ENCODE measurements around the gene BTK.

BTK gene

DNA sequence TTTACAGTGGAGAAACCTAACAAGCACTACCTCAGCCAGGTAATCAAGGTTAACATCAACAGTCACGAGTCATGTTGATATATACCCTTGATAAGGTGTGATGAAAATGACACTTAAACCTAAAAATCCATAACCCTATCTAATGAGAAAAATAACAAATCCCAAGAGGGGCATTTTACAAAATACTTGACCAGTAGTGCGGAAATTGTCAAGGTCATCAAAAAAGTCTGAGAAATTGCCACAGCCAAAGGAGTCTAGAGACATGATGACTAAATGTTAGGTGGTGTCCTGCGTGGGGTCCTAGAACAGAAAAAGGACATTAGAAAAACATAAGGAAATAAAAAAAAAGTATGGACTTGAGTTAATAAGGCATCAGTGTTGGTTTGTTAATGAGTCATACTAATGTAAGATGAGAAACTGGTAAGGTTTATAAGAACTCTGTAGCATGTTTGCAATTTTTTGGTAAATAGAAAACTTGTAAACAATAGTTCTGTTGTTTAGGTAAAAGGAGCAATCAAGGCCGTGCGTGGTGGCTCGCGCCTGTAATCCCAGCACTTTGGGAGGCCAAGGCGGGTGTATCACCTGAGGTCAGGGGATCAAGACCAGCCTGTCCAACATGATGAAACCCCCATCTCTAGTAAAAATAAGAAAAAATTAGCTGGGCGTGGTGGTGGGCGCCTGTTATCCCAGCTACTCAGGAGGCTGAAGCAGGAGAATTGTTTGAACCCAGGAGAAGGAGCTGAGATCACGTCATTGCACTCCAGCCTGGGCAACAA is 7.7 kb upstream of the BTK start:
- DNase-seq: no peak

DNA sequence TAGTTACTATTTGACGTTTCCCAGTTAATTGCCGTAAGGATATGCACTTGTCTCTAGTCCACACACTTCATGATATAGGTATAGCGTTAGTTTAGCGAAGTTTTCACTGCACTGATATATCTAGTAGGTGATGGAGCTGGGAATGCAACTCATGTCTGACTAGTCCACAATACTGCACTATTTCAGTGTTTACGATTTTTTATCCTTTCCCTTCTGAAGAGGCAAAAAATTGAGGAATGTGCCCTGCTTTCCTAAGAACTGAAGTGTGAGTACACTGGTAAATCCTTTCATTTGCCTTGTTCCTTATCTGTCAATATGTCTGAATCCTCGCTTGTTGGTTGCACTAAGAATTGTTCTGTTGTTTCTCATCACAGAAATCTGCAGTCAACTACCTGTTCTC is 5.8 kb upstream of the BTK start:
- no peak for DNase-seq

DNA sequence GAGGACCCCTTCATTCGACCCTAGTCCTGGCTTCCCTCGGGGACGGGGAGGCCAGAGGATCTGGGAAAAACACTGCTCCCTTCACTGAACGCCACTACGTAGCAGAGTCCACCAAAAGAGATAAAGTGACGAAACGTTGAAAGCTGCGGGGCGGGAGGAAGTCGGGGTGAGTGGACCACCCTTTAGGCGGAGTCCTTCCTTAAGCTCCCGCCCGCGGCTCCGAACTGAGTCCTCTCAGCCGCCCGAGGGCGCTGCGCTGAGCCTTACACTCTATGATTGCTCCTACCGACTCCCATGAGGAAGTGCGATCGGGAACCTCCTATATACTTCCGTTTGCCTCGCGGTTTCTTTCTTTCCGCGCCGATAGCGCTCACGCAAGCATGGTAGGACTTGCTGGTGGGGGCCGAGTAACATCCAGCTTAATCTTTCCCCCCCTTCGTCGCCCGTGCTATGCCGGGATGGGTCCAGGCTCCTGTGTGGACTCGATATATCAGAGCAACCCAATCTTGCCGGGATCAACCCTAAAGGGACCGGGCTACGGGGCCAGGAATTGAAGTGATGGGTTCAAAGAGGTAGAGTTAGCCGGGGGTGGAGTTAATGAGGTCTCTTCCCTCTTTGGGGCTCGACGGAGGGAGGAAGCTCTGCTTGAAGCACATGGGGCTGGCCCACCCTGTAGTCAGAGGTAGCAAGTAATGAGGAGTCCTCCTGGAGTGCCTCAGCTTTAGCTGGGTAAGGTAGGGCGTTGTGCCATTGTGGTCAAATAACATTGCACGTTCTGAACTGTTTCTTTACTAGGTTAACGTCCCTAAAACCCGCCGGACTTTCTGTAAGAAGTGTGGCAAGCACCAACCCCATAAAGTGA is 4.9 kb upstream of the BTK start, which contains the start of gene RPL36A:
TSS of gene RPL36A (plus strand) at position 348 of the 862 bp plus-strand sequence. CDS start at position 381, 33 bp downstream.
- peak; percentile 87 for DNase-seq

DNA sequence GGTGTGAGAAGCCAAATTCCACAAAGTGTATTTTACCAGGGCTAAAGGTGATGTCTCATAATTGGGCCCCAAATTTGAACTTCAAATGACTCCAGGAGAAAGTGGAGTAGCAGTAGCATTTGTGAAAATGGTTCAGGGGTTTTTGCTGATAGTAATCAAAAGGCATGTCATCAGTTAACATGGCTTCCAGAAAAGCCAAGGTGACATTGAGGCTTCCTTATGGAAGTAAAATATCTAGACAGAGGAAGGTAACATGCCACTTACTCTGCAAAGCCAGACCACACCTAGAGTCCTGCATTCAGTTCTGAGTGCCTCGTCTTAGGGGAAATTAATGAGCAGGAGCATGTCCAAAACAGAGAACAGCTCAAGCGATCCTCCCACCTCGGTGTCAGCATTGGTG is 2.6 kb upstream of the BTK start:
- DNase-seq: no peak

DNA sequence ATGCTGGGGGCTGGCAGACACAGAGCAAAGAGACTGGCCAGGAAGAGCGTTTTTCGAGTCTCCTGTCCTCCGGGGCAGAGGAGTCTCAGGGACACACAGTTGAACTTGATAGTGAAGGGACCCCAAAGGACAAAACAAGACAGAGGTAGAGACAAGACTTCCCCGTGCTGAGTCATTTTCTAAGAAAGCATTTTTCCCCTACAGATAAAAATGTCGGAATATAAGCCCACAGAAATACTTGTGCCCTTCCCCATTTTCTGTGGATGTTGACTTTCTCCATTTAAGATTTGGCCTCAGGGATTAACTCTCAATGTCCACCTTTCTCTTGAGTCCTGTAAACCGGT is 523 bp upstream of the BTK start:
- no peak for DNase-seq

DNA sequence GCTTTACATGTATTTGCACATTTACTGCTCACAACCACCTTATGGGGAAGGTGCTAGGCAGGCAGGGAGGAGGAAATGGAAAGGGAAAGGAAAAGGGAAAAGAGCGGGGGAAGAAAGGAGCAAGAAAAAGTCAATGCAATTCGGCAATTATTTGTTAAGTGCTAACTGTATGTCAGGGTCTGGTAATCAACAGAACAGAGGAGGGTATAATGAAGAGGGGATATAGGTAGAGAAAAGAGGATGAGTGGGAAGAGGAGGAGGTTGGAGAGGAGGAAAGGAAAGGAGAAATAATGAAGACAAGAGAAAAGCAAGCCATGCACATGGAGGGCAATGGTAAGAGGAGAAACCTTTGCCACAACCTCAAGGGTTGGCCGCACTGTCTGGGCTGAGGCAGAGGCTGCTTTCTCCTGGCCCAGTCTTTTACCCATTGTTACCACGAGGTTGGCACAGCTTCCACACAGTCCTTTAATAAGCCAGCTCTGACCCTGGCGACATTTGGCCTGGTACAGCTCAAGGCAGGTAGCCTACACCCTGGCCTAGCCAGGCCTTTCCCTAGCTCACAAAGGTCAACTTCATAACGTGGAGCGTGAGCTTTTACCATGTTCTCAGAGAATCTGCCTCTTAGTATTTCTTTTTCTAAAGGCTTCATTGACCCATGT is 836 bp downstream of the BTK start:
- DNase-seq: no peak

DNA sequence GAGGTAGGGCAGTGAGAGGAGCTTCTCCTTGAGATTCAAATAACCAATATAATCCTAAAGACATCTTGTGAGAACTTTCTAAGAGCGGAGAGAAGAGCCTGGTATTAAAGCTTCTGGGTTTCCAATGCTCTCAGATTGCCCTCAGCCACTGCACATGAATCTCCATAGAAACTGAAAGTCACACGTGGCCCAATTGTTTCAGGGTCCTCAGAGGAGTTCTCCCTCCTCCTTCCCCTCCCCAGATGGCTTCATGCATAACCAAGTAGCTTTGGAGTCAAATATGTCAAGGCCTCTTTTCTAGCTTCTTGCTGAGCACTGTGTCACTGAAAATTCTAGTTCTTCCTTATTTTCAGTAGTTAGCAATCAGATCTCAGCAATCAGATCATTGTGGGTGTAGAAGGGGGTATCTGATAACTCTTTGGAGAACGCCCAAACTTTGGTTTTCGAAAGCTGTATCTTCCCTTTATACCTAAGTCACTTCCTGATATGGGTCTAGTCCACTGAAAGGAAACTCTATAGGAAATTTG is 2.2 kb downstream of the BTK start:
- no peak for DNase-seq

DNA sequence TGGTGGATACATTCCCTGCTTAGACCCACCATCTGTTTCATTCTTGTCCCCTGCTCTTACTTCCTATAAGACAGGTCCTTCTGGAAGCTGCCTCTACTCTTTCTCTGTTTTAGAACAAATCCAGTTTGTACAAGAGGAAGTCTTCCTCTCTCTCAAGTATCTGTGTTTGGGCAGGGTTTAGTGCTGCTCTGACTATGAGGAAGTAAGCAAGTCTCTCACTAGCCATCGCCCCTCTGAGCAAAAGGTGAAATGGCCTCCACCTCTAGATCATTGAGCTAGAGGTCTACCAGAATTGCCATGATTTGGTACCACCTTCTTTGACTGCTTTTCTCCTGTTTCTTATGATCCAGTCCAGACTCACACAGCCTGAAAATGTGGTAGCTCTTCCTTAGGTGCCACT is 8.4 kb downstream of the BTK start:
- no peak for DNase-seq

DNA sequence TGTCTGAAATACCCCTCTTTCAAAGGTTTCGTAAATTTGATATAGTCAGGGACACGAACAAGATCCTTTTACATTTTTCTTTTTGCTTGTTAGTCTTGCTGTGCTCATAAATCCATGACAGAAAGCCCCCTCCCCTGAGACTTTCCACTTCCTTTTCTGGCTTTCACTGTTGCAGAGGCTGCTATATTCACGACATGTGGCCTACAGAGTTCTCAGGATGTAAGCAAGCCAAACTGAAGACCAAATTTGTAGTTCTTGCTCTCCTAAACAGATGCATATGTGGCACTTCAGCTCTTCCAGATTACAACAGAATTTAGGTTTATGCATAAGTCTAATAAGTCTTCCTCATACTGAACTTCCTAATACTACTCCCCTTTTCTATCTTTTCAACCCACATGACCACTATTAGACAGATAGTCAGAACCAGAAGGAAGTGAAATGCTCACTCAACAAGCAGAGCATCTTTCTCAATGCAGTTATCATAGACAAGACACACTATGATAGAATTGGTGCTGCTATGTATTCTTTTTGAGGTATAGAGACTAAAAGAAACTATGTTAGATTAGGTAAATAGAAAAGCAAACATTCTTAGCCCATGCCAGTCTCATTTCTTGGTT is 15.0 kb downstream of the BTK start:
- no peak for DNase-seq

DNA sequence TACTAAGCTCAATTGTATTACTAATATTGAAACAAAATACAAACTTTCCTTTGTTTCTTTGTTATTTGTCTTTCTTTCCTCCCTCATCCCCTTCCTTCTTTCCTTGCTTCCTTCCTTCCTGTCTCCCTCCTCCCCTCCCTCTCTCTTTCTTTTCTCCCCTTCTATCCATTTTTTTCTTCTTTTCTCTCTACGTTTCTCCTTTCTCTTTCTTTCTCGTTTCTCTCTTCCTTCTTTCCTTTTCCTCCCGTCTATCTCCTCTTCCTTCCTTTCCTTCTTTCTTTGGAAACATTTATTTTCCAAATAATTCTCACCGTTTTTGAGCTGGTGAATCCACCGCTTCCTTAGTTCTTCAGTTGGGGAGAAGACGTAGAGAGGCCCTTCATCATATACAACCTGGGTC is 16.3 kb downstream of the BTK start:
- no peak for DNase-seq

DNA sequence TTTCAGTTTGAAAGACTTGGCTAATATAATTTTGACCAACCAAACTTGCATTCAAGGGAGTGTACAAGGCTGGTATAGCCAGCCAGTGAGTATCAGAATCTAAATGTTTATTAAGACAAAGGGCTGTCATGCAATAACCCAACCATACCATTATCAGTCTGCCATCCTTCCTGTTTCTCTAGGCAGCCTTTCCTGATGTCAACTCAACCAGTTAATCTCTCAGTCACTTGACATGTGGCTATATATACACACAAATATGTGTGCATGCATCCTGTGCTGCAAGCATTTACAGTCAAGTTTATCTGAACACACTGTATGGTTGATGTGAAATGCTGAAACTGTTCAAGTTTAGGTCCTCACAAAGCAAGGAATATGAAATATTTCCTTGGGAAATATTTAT is 17.2 kb downstream of the BTK start:
- no peak for DNase-seq

DNA sequence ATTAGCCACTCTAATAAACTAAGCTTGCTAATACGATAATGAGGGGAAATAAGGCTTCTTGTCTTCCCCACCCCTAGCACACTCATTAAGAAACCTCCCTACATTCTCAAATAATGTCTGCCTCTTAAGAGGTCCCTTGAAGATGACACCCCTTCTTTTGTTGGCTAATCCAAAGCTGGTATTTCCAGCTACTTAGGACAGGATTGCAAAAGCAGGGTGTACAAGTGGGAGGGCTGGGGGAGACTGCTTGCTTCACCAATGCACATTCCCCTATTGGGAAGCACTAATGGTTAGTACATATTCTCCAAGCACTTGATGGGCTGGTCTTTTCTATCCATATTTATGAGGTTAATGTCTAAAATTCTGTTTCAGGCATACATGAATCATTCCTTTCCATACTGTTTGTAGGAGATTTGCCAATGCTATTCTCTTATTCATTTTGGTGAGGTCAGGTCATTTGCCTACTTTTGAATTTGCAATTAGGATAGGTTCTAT is 20.6 kb downstream of the BTK start:
- DNase-seq: no peak

DNA sequence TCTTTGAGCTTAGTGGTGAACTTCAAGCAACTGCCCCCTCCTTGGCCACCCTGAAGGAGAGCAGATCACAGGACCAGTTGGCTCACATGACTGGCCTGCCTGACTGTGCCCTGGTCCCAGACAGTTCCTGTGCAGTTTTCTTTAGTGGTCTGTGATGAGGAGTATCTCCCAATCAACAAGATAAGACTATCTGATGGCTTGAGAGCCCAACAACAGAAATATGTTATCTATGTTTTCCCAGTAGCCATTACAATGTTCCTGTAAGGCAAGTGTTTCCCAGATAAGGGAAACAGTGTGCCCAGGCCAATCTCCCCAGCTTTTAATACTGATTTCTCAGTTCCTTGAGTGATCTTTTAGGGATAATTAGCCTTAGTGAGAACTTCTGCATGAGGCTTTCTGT is 23.2 kb downstream of the BTK start:
- DNase-seq: no peak

DNA sequence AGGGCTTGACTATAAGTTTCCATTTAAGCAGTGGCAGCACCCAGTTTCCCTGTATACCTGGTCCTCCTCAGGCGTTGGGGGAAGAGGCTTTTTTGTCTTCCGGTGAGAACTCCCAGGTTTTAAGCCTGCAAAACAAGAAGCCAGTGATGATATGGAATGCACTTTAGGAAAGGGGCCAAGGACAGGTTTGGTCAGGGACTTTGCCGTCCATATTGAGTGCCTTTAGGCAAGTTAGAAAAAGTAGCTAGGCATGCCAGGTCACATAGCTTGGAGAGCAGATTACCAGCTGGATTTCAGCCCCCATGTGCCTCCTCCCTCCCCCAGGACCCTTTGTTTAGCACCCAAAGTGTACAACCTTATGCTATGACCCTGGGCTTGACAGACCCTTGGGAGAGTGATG is 23.9 kb downstream of the BTK start:
- DNase-seq: no peak

DNA sequence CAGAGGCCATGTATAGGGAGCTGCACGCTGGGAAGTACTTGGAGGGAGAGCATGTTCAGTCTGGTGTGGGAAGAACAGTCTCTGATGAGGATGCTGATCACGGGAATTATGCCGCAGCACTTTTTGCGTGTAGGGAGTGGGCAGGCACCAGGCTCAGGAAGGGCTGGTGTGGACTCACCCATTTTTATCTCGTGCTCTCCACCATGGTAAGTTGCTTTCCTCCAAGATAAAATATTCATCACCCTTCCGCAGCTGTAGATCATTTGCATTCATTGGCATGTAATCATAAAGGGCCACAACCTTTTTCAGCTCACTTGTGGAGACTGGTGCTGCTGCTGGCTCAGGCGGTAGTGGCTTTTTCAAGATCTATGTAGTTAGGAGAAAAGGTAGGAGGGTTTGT is 25.6 kb downstream of the BTK start:
- DNase-seq: no peak

DNA sequence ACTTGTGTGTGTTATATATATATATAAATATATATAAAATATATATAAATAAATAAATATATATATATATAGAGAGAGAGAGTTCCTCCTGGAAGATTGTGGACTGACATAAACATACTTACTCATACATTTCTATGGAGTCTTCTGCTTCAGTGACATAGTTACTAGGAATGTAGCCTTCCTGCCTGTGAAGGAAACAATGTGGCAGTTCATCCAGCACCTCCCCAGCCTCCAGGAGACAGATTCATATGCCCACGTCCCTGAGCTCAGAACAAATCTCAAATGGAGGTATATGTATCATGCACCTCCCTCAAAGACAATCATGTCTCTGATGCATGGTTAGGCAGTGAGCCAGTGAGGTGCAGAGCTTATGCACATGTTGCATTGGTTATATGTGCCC is 26.0 kb downstream of the BTK start:
- no peak for DNase-seq

DNA sequence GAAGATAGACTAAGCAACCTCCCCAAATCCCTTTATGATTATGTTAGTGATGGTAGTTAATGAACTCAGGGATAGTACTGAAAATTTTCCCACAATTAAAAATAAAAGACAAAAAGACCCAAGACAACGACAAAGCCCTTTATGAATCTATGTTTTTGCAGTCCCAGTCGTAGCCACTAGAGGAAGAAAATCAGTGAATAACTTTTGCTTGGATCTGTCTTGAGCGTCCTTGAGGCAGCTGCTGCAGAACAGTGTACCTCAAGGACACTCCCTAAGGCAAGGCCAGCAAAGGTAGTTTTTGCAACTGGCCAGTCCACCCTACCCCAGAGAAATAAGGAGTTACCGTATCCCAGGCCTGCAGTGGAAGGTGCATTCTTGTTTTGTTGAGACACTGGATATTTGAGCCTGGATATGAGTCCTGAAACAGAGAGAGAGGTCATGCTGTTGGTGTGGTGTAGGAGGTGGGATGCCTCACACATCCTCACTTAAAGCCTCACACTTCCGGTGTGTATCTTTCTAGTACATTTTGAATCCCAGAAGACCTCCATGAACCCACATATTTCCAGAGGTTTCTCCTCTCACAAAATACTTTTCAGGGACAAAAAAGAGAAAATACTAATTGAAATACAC is 28.7 kb downstream of the BTK start:
- no peak for DNase-seq

DNA sequence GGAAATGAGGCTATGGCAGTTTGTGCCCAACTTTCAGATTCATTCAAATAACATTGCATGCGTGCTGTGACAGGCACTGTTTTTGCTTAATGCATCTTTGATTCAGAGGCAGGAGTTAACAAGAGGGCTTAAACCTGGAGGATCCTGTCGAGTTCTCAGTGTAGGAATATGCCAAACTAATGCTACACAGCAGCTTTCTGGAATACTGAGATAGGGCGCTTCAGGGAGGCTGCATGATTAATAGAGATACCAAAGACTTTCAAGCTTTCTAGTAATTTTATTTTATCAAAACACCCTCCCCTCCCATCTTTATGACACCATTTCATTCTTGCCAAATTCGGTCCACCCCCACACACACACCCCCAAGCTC is 36.8 kb downstream of the BTK start:
- DNase-seq: no peak

DNA sequence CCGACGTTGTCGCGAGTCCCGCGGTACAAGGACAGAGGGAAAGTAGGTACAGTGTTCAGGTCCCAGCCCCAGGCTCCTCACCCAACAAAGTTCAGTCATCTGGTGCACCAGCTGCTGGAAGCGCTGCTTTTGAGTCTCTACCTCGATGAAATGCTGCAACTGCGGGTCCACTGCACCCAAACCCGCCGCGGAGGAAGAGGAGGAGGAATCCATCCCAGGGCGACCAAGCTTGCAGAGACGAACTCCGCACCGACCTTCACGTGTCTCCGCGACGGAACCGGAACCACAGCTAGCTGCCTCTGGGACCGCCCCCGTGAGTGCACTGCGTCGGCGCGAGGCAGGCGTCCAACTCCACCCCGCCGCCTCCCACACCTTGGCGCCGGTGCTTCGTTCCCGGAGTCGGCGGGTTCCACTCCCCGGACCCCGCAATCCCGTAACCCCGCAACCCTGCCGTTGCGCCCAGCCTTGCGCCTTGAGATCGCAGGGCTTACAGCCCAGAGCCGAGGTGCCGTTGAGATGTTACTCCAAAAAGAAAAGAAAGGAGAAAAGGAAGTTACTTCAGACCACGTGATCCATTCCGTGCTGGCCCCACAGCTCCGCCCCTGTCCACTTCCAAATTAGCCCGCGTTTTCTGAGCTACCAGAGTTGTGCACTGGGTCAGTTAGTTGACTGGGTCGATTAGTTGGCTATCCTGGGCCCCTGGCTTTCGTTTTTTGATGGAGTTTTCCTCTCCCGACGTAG is 37.4 kb downstream of the BTK start, which contains the start of gene TIMM8A:
TSS of gene TIMM8A (minus strand) at position 291 of the 741 bp plus-strand sequence. CDS start at position 213, 78 bp downstream.
- peak; percentile 82 for DNase-seq

DNA sequence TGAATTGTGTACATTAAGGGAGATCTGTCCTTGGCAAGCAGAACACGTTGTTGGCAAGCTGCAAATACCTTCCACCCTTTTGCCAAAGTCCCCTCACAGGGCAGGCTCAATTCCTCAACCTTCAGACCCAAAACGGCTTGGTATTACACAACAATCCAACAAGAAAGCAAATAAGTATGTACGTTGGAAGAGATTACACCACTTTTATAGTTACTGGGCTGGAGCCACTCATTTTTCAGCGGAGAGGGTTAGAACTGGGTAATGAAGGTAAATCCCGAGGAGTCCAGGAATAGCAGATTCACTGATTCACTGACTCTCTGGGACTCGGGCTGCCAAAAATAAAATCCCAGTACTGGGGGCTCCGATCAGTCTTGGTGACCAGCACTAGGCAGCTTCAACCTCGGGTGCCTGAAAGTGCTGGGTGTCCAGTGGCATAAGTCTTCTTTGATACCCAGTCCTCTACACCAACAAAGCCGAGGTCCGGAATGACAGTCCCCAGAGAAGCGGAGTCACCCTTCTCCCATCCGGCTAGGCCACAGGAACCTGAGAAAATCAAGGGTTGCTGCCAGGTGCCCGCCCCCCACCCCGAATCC is 38.0 kb downstream of the BTK start:
- no peak for DNase-seq

DNA sequence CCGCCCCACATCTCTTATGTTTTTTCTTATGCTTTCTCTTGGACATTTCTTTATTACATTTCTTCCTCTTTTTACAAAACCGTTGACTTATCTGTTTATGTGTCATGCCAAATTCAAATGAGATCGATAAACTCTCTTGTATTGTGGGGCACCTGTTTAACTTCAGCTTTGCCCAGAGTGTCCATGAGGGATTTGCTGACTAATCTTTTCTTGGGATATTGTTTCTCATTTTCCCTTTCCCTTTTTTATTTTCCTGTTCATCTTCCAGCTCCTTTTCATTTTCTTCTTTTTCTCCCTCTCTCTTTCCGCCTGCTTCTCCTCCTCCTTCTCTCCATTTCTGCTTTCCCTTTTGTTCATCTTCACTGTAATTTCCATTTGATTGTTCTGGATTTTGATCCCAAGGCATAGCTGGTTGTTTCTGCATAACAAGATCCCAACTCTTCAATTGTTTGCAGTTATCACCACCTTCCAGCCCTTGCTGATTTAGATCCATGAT is 48.2 kb downstream of the BTK start:
- no peak for DNase-seq
